HG03066 (cell line): Measurements from ENCODE around the gene GPC5.

ENCODE experiments used
- ATAC-seq: cut with Tn5 transposase; IDR thresholded peaks from one replicate; pipeline ENCODE4 v1.9.1; 2021; ENCODE audit warnings: low read depth; ENCODE audit not compliant: unreplicated experiment

Gene GPC5

DNA sequence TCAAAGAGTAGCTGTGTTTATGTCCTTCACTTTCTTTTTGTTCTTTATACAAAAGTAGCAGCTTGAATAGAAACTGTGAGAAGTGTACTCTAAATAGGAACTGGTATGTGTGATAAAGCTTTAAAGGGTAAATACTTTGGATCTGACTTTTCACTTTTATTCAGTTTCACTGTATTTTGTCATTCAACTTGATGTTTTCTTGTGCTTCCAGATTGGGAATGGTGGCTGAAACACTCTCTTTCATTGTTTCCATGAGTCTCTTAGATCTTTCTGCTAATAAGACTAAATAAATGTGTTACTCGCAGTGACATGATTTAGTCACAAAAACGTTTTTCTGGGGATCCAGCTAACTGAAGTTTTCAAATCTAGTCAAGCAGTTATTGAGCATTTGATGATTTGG, 133.2 kb downstream of the GPC5 start:
- no peak for ATAC-seq

GRCh38 chr13:91533354-91533753, 134.9 kb downstream of the GPC5 start:
- ATAC-seq: no peak

GRCh38 chr13:91534996-91535395, 136.6 kb downstream of the GPC5 start:
- ATAC-seq: no peak

DNA sequence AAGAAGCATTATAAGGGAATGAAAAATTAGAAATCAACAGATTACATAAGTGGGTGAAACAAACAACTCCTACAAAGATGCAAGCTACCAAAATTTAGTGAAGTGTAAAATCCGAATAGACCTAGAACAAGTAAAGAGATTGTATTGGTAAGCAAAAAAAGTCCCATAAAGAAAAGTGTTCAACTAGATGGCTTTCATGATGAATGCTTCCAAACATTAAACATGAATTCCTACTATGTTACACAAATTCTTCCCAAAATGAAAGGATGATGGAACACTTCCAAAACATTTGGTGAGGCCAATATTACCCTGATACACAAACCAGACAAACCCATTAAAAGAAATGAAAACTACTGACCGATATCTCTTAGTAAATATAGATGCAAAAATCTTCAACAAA, 139.0 kb downstream of the GPC5 start:
- no peak for ATAC-seq

DNA sequence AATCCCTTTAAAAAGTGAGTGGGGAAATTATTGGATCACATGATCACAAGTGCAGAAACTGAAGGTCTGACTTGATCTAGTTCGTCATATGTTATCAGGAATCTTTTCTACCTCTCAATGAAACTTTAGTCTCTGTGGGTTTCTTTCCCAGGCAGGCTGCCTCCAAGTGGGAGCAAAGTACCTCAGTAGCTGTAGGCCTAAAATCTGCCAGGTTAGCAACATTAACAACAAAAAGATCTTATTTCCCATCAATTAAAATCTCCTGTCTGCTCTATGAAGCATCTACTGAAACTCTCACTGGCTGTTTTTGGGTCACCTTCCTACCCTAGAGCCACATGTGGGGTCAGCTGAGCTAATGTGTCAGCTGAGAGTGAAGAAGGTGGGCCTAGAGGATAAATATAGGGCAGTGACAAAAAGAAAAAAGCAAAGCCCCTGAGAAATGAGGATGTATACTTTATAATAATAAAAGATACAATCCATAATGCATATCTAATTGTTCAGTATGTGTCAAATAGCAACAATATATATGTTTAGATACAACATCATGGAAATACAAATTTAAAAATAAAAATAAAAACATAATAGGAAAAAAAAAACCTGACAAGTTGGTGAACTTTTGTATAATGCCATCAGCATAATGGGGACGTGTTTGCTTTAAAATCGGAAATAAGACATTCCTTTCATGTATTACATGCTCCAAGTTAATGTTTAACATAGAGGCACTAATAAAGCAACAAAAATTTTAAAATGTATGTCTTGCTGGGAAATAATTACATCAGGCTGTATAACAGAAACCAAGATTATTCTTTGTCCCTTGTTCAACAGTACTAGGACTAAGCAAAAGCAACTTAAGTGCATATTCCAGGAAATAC, 141.1 kb downstream of the GPC5 start:
- no peak for ATAC-seq

DNA sequence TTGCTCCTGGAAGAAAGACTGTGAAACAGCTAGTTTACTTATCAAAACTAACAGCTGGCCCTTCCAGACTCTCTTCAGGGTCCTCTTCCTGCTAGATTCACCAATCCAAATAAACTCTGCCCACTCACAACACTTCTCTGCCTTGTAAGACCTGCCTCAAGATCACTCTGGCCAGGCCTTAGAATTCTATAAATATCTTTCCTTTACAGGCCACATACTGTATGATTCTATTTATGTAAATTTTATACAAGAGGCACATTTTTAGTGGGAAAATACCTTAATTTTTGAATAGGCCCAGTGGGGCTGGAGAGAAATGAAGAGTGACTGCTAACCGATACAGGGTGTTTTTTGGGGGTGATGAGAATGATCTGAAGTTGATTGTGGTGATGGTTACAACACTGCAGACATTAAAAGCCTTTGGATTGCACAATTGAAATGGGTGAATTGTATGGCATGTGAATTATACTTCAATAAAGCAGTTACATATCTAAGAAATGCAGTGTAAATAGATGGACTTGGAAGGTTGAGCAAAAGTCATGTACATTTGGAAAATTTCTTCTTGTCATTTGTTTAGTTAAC, 141.8 kb downstream of the GPC5 start:
- ATAC-seq: no peak

DNA sequence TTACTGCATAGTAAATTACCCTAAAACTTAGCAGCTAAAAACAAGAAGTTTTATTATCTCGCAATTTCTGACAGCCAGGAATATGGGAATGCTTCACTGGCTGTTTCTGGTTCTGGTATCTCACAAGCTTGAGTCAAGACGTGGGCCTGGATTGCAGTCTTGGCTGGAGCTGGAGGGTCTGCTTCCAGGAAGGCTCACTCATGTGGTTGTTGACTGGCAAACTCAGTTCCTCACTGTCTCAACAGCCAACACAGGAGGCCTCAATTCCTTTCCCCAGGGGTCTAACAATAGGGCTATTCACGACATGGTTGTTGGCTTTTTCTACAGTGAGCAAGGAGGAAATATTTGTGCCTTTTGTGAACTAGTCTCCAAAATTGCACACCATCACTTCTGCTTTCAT, 146.3 kb downstream of the GPC5 start:
- ATAC-seq: no peak

- no peak for ATAC-seq
Measured at GRCh38 chr13:91546900-91547299, 148.5 kb downstream of the GPC5 start.

DNA sequence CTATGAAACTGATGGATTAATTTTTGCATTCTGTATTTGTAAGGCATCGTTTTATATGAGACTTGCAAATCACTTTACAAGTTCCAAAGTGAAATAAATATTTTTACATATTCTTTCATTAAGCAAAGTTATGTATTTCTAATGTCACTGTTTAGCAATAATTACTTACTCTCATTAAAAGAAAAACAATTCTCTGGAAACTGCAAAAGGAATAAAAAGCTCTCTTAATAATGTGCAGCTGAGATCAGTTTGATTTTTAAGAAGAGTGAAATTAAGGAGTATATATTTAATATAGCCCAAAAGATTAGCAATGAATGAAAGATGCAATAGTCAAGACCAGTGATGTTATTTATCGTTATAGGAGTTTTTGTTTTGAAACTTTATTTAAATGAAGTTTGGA, 155.2 kb downstream of the GPC5 start:
- no peak for ATAC-seq

DNA sequence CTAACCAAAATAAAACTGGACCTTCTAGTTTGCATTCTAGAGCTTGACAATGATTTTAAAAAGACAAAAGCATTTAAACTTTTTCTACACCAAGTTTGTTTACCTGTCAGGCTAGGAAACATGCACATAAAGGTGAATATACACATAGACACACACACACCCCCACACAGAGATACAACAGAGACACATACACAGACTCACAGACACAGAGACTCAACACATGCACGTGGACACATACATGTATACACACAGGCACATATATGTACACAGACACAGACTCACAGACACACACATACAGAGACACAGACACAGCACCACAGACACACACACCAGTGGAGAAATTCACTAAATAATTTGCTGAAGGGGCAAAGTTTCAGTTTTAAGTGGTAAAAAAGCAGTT, 155.7 kb downstream of the GPC5 start:
- no peak for ATAC-seq

DNA sequence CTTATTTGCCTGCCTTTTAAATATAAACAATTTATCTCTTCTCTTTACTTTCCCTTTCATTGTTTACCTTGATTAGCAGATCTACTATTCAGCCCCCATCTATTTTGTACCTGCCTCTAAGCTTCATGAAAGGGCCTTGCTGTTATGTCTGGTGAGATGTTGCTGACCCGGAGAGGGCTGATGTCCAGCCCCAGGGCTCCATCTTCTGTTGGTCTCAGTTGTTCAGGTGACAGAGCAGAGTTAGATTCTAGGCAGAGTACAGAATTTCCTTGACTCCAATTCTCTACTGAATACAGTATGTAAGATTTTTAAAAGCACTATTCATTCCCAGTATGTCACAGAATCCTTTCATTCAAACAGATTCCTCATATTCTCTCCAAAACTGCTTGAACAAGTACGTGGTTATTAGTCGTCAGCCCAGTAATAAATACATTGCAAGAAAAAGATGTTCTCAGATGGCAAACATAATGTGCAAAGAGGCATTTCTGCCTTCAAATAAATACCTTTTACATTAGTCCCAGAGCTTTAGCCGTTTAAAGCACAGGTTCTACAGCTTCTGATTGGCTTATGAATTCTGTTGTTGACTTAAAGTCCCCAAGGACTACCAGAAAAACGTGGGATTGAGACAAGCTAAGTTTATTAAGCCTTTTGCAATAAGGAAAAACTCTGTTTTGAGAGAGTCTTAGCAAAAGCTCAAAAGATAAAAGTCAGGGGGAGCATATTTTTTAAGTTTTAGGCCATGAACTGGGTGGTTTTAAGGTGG, 159.1 kb downstream of the GPC5 start:
- no peak for ATAC-seq

DNA sequence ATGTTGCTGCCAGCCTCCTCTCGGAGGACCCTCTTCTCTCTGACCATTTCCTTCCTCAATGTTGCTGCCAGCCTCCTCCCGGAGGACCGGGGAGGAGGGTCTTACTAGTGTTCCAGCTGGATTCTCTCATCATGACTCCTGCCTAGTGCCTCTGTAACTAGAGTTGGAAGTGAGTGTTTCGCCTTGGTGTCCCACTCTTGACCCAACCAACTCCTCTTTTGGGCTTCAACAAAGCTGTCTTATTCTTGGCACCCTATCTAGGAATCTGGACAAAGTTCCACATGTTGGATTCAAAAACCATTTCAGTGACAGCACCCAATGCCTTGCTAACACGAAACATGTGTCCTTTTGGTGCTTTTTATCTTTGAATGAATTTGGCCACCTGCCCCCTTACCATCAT, 165.4 kb downstream of the GPC5 start:
- no peak for ATAC-seq

DNA sequence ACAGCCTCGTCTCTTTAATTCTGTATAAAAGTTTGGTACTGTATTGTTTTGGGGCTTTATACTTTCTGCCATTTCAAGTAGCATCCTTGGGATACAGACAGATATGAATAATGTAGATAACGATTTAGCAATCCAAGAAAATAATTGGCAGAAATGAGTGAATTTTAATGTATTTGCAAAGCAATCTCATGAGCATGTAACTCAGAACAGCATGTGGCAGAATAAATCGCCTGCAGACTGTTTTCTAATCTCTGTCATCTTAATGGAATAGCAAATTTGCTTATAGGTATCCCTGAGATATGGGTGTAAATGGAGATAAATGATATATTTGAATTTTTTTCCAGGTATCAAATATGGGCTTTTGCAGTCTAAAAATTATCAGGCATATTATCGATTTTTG, 166.0 kb downstream of the GPC5 start:
- ATAC-seq: no peak

GRCh38 chr13:91565296-91565695, 166.9 kb downstream of the GPC5 start:
- no peak for ATAC-seq

DNA sequence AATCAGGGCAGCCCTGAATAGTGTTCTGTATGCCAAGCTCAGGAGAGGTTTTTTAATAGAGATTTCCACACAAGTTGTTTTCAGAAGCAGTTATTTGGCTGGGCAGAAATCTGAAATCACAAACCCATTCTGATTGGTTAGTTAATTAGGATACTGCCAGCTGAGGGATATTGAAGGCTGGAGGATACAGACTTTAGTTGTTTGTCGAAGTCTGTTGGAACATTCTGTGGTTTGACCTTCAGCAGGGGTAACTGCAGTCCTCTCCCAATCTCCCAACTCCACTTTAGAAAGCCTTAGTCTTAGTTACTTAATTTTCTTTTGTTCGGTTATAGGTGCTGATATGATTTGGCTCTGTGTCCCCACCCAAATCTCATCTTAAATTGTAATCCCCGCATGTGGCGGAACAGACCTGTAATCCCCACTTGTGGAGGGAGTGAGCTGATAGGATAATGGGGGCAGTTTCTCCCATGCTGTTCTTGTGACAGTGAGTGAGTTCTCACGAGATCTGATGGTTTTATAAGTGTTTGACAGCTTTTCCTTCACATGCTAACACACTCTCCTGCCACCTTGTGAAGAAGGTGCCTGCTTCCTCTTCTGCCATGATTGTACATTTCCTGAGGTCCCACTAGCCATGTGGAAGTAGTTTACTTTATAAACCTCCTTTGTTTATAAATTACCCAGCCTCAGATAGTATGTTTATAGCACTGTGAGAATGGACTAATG, 169.2 kb downstream of the GPC5 start:
- no peak for ATAC-seq

DNA sequence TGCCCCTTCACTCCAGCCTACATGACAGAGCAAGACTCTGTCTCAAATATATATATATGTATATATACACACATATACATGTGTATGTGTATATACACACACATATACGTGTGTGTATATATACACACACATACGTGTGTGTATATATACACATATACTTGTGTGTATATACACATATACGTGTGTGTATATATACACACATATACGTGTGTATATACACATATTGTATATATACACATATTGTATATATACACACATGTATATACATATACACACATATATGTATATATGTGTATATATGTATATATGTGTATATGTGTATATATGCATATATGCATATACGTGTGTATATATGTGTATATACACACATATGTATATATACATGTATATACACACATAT, 173.3 kb downstream of the GPC5 start:
- no peak for ATAC-seq

- no peak for ATAC-seq
Measured at GRCh38 chr13:91572439-91572838, 174.0 kb downstream of the GPC5 start.

- ATAC-seq: no peak
Measured at GRCh38 chr13:91572944-91573598, 174.7 kb downstream of the GPC5 start.

DNA sequence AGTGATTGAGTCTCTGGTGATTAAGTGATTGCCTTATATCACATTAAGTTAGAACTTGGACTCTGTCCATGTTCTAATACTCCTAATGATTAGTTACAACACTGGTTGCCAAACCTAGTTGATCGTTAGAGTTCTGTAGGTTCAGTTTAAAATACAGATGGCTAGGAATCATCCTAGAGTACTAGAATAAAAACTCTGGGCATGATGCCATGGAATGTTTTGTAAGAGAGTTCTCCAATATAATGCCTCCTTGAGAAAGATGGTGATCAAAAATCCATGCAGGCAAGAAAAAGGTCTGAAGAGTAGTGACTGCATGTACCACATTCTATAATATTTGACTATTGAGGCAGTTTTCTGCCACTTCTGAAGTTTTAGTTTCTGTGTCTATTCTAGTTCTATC, 176.3 kb downstream of the GPC5 start:
- ATAC-seq: no peak

DNA sequence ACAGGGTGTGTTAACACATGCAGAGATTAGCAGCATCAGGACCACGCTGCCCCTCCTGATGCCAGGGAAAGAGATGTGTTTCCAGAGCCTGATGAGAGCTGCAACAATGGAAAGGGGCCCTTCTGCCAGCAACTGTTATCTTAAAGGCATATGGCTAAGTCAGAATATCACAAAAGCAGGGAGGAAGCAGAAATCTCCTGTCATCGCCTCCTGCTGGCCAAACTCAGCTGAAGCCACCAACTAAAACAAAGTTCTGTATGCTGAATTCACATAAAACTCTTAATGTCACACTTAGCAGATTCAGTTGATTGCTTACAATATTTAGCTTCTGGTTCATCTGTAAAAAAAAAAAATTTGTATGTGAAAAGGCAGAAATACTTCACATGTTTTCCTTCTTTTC, 178.2 kb downstream of the GPC5 start:
- ATAC-seq: no peak
